Measurements from ENCODE around the gene INPP5D.

Gene INPP5D

GRCh38 chr2:233039212-233039845 lies 20.8 kb upstream of the INPP5D start:
- no peak for DNase-seq (ENCODE audit: low read depth)
- no peak overlapping the region for H3K4me3 ChIP-seq (ENCODE audit: low read depth, low read length)
- no peak for TF ChIP-seq CTCF (IDR thresholded peaks at IDR 0.05; ENCODE audit: insufficient read depth, low read depth, low read length, missing control alignments)

DNA sequence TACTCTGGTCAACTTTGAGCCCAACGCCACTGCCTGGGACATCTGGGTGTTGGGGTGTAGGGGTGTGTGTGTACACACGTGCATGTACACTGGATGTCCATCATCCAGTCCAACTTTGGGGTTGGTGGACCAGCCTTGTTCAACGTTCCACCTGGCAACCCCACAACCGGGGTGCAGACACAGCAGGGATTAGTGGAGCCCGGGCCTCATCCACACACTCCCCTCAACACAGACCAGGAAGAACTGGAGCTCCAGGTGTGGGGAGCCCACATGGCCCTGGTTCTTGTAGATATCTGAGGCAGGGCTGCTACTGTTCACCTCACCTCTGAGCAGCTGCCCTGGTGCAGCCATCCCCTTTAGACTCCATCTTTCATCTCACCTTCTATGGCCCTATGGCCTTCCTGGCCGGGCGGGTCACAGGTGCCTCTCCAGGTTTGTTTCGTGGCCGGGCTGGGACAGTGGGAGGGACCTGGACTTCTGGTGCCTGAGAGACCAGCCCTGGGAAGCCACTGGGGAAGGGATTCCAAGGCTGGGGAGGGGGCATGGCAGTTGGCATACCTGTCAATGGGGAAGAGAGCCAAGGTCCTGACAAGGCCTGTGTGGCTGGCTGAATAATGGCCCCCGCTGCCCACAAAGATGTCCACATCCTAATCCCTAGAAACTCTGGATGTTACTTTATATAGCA lies 20.2 kb upstream of the INPP5D start:
- H3K4me3 ChIP-seq (ENCODE audit: low read depth, low read length), result no peak overlapping the region
- no peak for DNase-seq (ENCODE audit: low read depth)
- no peak for TF ChIP-seq CTCF (IDR thresholded peaks at IDR 0.05; ENCODE audit: insufficient read depth, low read depth, low read length, missing control alignments)

GRCh38 chr2:233040571-233040970 lies 19.6 kb upstream of the INPP5D start:
- TF ChIP-seq CTCF (IDR thresholded peaks at IDR 0.05; ENCODE audit: insufficient read depth, low read depth, low read length, missing control alignments), result no peak
- H3K4me3 ChIP-seq (ENCODE audit: low read depth, low read length), result no peak overlapping the region
- DNase-seq (ENCODE audit: low read depth), result no peak

- DNase-seq (ENCODE audit: low read depth), result no peak
- TF ChIP-seq CTCF (IDR thresholded peaks at IDR 0.05; ENCODE audit: insufficient read depth, low read depth, low read length, missing control alignments), result no peak
- no peak overlapping the region for H3K4me3 ChIP-seq (ENCODE audit: low read depth, low read length)
Observed at GRCh38 chr2:233041722-233042323, 18.3 kb upstream of the INPP5D start.

- DNase-seq (ENCODE audit: low read depth), result no peak
- H3K4me3 ChIP-seq (ENCODE audit: low read depth, low read length), result no peak overlapping the region
- no peak for TF ChIP-seq CTCF (IDR thresholded peaks at IDR 0.05; ENCODE audit: insufficient read depth, low read depth, low read length, missing control alignments)
Observed at GRCh38 chr2:233042549-233042948, 17.6 kb upstream of the INPP5D start.

- TF ChIP-seq CTCF (IDR thresholded peaks at IDR 0.05; ENCODE audit: insufficient read depth, low read depth, low read length, missing control alignments), result no peak
- H3K4me3 ChIP-seq (ENCODE audit: low read depth, low read length), result no peak overlapping the region
- no peak for DNase-seq (ENCODE audit: low read depth)
Observed at GRCh38 chr2:233044974-233045605, 15.1 kb upstream of the INPP5D start.

Measured in GM12865 (cell line).